Uterus (tissue), 4 donors: Measurements from ENCODE around the gene PDE1C. TPM values are rescaled to one million over a fixed set of nuclear protein-coding genes. Genes with fewer than 3 reads are reported as not detected.

ENCODE experiments used
- DNase-seq, 2 donors: peaks; one replicate each; pipeline ENCODE4 v3.0.0-alpha.2; 2019 to 2020
- H3K27ac ChIP-seq, 2 donors: fragments of 200-600 bp; sonication (generic); 1 replicate in 1 of 2; 2 replicates in 1 of 2; pipeline ENCODE4 v1.5.1; 2016 to 2018
- H3K27me3 ChIP-seq, 2 donors: fragments of 200-600 bp; sonication (generic); one replicate each; pipeline ENCODE4 v1.5.1; 2018 to 2019; ENCODE audit warnings: control low read depth in 1 of 2
- H3K36me3 ChIP-seq, 2 donors: fragments of 200-600 bp; sonication (generic); one replicate each; pipeline ENCODE4 v1.5.1; 2019; ENCODE audit warnings: control low read depth in 1 of 2
- H3K4me1 ChIP-seq, 2 donors: fragments of 200-600 bp; sonication (generic); one replicate each; pipeline ENCODE4 v1.5.1; 2018 to 2019; ENCODE audit warnings: control low read depth in 1 of 2
- H3K4me3 ChIP-seq, 2 donors: fragments of 200-600 bp; sonication (generic); 1 replicate in 1 of 2; 2 replicates in 1 of 2; pipeline ENCODE4 v1.5.1; 2018 to 2019; ENCODE audit warnings: mild to moderate bottlenecking in 1 of 2
- H3K9me3 ChIP-seq, 2 donors: fragments of 200-600 bp; sonication (generic); one replicate each; pipeline ENCODE4 v1.5.1; 2019; ENCODE audit warnings: control low read depth in 1 of 2
- POLR2A ChIP-seq, 2 donors: fragments of 450-650 bp; IDR thresholded peaks; one replicate each; pipeline ENCODE4 v1.6.1; 2016; ENCODE audit warnings: antibody characterized with exemption in 2 of 2, mild to moderate bottlenecking in 1 of 2, moderate library complexity in 1 of 2
- intact Hi-C: fragments of 100-400 bp; cut with DNase I; formaldehyde crosslinking; loops from one replicate; pipeline ENCODE4 v1.15.1; 2023; ENCODE audit warnings: low total_unique reads
- total RNA-seq, 4 donors: library from RNA; depleted of rRNA in 3 of 4; stranded (reverse); fragments of >200 nt in 3 of 4; gene quantifications; one replicate each; pipeline versions ENCODE4 v1.1.0 to v1.2.4, GENCODE V29; 2014 to 2023
- TF ChIP-seq, protein P1 (sequence below), 4 experiments: fragments of 200-600 bp in 2 of 4; fragments of 450-650 bp in 2 of 4; sonication (generic) in 2 of 4; IDR thresholded peaks; one replicate each; pipeline ENCODE4 v1.5.1; 2016 to 2019; ENCODE audit warnings: antibody characterized with exemption in 4 of 4, mild to moderate bottlenecking in 2 of 4, moderate library complexity in 1 of 4
- donor health status: DM: yes; HTN: yes; CAD: no.

PDE1C gene
- total RNA-seq, 4 donors from 2014 or later = 5.9 to 26.4 (median 13.7) TPM

DNA sequence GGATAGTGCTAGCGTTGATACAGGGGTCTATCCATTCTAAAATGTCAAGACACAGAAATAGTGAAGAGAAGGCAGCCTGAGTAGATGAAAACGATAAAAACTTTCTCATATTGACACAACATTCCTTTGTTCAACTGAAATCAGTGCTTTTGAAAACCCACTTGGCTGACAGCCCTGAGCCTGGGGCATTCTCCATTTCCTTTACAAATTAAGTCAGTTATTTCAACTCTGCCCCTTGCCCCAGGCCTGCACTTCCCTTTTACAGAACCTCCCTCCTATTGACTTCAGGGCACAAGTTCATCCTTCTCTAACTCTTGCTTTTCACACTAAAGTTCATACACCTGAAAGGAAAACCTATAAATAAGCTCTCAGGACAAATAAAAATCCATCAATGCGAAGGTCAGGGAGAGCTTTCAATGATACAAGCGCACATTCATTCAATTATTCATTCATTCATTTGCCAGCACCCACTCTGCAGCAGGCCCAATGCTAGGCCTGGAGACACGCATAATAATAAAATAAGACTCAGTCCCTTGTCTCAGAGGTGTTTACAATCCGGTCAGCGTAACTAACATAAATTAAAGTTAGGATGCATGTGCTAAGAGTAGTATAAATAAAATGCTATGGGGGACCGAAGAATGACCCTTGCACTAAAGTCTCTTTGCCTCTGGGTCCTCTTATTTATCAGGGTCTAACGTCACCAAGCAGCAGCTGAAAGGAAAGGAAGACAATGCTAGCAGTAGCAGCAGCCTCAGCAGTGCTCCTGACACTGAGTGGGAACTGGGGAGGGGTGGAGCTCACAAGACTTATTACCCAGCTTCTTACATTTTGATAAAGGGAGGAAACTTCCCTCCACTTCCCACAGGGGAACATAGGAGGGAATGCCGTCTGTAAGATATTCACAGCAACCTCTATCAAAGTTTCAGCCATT is 134.8 kb downstream of the PDE1C start:
- Histone ChIP-seq H3K36me3 (no peaks in the 10 kb centered on the region), H3K27ac (no peak overlapping the region), H3K4me1 (no peaks in the 10 kb centered on the region), H3K9me3 (no peaks in the 10 kb centered on the region), H3K4me3 (no peak overlapping the region), H3K27me3 (no peaks in the 10 kb centered on the region)
- intact Hi-C loops = no loop called here
- TF ChIP-seq POLR2A (IDR thresholded peaks at IDR 0.05) = no peak
- TF ChIP-seq, protein P1, sequence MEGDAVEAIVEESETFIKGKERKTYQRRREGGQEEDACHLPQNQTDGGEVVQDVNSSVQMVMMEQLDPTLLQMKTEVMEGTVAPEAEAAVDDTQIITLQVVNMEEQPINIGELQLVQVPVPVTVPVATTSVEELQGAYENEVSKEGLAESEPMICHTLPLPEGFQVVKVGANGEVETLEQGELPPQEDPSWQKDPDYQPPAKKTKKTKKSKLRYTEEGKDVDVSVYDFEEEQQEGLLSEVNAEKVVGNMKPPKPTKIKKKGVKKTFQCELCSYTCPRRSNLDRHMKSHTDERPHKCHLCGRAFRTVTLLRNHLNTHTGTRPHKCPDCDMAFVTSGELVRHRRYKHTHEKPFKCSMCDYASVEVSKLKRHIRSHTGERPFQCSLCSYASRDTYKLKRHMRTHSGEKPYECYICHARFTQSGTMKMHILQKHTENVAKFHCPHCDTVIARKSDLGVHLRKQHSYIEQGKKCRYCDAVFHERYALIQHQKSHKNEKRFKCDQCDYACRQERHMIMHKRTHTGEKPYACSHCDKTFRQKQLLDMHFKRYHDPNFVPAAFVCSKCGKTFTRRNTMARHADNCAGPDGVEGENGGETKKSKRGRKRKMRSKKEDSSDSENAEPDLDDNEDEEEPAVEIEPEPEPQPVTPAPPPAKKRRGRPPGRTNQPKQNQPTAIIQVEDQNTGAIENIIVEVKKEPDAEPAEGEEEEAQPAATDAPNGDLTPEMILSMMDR (IDR thresholded peaks at IDR 0.05) = no peak
- DNase-seq = no peak

GRCh38 chr7:31934551-31934950 is 135.7 kb downstream of the PDE1C start:
- H3K36me3 ChIP-seq = no peaks in the 10 kb centered on the region
- H3K27ac ChIP-seq = no peak overlapping the region
- no peaks in the 10 kb centered on the region for H3K27me3 ChIP-seq
- H3K4me1 ChIP-seq = no peaks in the 10 kb centered on the region
- TF ChIP-seq POLR2A (IDR thresholded peaks at IDR 0.05) = no peak
- TF ChIP-seq, protein P1 (IDR thresholded peaks at IDR 0.05) = no peak
- intact Hi-C loops = no loop called here
- H3K9me3 ChIP-seq = no peaks in the 10 kb centered on the region
- DNase-seq = no peak
- H3K4me3 ChIP-seq = no peak overlapping the region

GRCh38 chr7:31933481-31933880 is 136.7 kb downstream of the PDE1C start:
- no peaks in the 10 kb centered on the region for H3K9me3 ChIP-seq
- TF ChIP-seq, protein P1 (IDR thresholded peaks at IDR 0.05) = no peak
- no peak for TF ChIP-seq POLR2A (IDR thresholded peaks at IDR 0.05)
- no peak overlapping the region for H3K27ac ChIP-seq
- no peaks in the 10 kb centered on the region for H3K36me3 ChIP-seq
- intact Hi-C loops = no loop called here
- no peak overlapping the region for H3K4me3 ChIP-seq
- no peak for DNase-seq
- H3K27me3 ChIP-seq = no peaks in the 10 kb centered on the region
- no peaks in the 10 kb centered on the region for H3K4me1 ChIP-seq

- intact Hi-C loops = no loop called here
- Histone ChIP-seq H3K4me1 (no peaks in the 10 kb centered on the region), H3K27me3 (no peaks in the 10 kb centered on the region), H3K36me3 (no peaks in the 10 kb centered on the region), H3K27ac (no peak overlapping the region), H3K4me3 (no peak overlapping the region), H3K9me3 (no peaks in the 10 kb centered on the region)
- DNase-seq = no peak
- TF ChIP-seq, protein P1 (IDR thresholded peaks at IDR 0.05) = no peak
- no peak for TF ChIP-seq POLR2A (IDR thresholded peaks at IDR 0.05)
These were observed 143.1 kb downstream of the PDE1C start for GRCh38 chr7:31926991-31927584.
